Midbrain (tissue), 1 donor: ENCODE results near the gene PRSS16.

Experiments
- DNase-seq: peaks from one replicate; lab custom pipeline; 2025; lab: John Stamatoyannopoulos, UW

The PRSS16 gene

GRCh38 chr6:27283279-27283678, 35.8 kb downstream of the PRSS16 start:
- no peak for DNase-seq

GRCh38 chr6:27286141-27286540, 38.6 kb downstream of the PRSS16 start:
- DNase-seq: no peak

- DNase-seq: no peak
Measured at GRCh38 chr6:27287751-27288135, 40.2 kb downstream of the PRSS16 start.

DNA sequence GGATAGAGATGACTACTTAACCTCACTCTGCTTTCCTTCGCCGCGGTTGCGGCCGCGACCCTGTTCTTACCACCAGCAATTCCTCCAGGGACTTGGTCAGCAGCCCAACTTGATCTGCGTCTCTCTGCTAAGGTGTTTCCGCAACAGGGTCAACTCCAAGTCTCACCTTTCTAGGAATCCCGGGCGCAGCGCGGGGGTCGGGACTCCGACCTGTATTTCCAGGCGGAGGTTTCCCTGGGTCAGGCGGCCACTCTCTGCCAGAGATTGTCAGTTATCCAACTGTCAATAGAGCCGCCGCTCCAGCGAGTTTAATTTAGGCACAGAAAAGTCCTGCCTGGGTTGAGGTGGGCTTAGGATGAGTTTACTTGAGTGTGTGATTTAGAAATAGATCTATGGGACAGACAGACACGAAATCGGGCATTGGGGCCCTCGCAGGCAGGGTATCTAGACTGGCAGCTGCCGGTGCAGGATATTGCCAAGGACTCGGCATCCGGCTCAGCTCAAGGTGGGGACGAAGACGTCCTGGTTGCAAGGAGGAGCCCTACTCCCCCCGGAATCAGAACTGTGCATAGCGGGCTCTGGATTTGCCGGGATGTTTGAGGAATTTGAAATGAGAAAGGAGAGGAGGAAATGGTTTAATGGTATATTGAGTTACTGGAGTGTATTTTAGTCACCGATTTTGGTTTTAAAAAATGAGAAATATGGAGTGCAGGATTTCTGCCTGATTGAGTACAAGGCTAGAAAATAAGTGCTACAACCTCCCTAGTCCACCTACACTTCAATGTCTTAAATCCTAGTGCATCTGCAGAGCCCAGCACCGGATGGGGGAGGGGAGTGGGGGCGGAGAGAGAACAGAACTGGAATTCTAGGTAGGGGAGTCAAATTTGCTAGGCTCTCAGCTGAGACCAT, 40.9 kb downstream of the PRSS16 start:
- DNase-seq: no peak

GRCh38 chr6:27290065-27290849, 42.8 kb downstream of the PRSS16 start:
- DNase-seq: no peak

- DNase-seq: no peak
Measured at GRCh38 chr6:27290850-27291208, 43.3 kb downstream of the PRSS16 start.

DNA sequence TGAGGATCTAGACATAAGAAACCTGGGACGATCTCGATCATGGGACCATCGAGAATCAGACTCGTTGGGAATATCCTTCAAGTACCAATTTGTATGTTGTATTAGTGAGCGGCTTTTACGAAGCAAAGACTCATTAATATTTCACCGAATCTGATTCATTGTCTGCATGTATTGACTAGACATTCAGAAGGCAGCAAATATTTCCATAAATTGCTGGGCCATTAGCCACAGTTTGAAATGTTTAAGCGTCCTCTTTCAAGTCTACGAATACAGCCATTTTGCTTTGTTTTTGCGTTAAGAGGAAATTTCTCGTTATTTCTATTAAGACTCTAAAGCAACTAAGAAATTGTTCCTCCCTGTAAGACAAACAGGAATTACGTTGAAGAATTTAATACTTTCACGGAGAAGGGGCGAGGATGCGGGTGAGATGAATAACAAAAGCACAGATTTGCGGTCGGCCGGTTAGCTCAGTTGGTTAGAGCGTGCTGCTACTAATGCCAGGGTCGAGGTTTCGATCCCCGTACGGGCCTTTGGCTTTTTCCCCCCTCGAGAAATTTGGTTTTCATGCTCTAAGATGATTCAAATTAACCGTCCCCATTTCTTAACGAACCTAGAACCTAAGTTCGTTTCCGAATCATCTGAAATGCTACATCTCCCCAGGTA, 46.1 kb downstream of the PRSS16 start:
- DNase-seq: no peak

- DNase-seq: no peak
Measured at GRCh38 chr6:27294409-27294808, 46.9 kb downstream of the PRSS16 start.

DNA sequence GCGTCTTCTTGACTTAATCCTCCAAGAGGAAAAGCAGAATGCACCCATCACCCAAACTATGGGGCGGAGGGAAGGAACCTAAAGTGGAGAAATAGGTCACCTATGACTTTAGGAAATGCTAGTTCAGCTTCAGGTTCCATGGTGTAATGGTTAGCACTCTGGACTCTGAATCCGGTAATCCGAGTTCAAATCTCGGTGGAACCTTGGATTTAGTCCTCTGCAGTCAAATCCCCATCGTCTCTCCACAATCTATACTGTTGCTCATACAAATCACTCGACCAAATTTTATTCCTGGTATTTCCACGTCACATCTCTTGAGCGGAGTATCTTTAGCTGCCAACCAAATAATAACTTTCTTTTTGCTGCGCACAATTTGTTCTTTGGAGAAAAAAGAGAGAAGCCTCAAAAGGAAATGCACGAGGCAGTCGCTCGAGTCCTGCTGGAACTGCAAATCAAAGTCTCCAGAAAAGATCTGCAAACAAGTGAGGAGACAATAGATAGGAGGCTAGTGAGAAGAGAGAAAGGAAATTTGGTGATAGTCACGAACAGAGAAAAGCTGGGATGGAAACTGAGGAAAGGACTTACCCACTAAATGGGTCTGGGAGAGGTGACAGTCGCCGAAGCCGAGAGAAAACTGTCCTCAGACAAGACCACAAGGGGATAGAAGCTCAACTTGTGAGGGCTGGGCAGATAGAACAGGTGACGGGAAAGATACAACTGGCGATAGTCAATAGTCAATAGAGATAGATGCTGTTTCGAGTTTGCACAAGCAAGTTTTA, 48.0 kb downstream of the PRSS16 start:
- DNase-seq: no peak

DNA sequence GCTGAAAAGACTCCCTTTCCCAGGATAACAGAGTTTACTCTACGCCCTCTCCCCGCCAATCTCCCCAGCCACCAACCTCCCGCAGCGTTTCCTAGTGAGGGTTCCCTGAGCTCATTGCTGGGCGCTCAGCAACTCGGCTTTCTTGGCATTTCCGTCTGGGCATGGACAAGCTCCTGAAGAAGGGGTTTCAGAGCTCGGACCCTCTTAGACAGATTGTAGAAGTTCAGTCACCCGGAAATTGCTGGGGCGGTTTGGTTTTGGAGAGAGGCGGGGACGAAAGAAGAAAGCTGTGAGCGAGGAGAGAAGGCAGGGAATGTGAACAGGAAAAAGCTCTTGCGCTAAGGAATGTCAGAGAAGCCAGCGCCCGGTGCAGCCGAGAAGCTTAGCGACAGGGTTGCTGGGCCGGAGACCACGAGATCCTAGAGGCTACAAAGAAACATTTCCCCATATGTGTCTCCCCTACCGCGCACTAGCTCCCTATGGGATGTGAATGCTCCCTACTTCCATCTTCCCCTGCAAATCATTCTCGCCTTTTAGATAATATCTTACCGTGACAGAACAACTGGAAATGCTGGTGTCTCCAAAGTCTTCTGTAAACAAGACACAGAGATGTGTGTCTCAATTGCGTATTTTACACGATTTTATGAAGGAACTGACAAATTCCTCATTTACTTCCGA, 48.7 kb downstream of the PRSS16 start:
- no peak for DNase-seq

GRCh38 chr6:27297484-27297856, 50.0 kb downstream of the PRSS16 start:
- DNase-seq: no peak

DNA sequence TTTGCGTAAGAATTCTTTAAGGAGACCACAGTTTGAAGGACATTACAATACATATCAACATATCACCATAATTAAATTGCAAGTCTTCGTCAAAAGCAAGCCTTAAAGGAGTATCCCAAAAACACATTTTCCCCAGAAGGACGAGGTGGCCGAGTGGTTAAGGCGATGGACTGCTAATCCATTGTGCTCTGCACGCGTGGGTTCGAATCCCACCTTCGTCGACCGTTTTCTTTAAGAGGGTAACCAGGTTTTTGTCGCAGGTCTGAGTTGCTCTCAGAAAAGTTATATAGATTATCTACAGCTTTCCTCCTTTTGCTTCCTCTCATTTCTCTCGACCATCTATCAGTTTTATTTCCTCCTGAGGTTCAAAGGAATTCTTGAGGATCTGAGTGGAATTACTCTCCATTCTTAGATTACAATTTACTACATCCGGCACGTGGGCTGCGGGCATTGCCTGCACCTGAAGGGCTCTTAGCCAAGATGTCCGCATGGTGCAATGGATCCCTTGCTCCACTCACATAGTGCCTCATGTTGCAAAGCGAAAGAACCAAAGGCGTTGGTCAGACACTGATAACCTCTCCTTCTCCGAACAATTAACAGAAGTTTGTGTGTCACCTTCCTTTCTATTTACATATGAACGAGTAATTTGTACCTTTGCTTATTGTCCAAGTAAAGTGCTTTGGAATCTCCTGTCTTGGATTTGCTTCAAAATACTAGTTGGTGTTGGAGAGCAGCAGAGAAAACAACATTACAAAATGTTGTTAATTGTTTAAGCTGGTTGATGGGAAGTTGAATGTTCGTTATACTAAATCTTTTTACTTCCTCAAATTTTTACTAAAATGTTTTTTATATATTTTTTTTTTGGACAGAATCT, 50.6 kb downstream of the PRSS16 start:
- no peak for DNase-seq

DNA sequence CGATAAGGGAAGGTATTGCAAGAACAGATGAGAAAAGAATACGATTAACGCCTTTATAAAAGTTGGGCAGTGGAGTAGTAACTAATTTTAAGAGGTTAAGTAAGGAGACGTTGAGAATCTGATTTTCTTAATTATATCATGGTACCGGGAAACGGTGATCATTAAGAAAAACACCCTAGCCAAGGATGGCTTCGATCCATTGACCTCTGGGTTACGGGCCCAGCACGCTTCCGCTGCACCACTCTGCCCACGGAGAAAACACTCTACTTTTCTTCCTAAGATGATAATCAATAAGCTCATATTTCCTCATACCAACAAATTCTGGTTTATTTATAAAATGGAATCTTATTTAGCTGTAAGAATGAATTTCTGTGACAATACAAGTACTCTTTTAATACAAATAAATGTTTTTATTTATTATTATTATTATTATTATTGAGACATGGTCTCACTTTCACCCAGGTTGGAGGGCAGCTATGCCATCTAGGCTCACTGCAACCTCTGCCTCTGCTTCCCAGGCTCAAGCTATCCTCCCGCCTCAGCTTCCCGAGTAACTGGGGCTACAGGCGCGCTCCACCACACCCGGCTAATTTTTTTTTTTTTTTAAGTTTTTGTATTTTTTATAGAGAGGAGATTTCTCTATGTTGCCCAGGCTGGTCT, 56.2 kb downstream of the PRSS16 start:
- DNase-seq: no peak
